Karpas-422 (cell line): ENCODE data around the gene ALG9. TPM values are rescaled to one million over a fixed set of nuclear protein-coding genes. Genes with fewer than 3 reads are reported as not detected.

ENCODE experiments used
- DNase-seq: peaks from one replicate; pipeline ENCODE4 v3.0.0-alpha.2; 2015
- H2AFZ ChIP-seq: fragments of 200-600 bp; sonication (generic); 2 replicates; pipeline ENCODE4 v1.6.1; 2014; ENCODE audit warnings: antibody characterized with exemption, low read length, mixed read lengths
- H3K27ac ChIP-seq: fragments of 200-600 bp; sonication (generic); 2 replicates; pipeline ENCODE4 v1.5.1; 2014; ENCODE audit warnings: mild to moderate bottlenecking, low read length, moderate library complexity
- H3K27me3 ChIP-seq: fragments of 200-600 bp; sonication (generic); 2 replicates; pipeline ENCODE4 v1.6.1; 2014; ENCODE audit warnings: low read length, mixed read lengths
- H3K36me3 ChIP-seq: fragments of 200-600 bp; sonication (generic); 2 replicates; pipeline ENCODE4 v1.6.1; 2014; ENCODE audit warnings: low read length, mixed read lengths; ENCODE audit not compliant: insufficient read depth
- H3K4me1 ChIP-seq: fragments of 200-600 bp; sonication (generic); 2 replicates; pipeline ENCODE4 v1.6.1; 2014; ENCODE audit warnings: mild to moderate bottlenecking, low read length, mixed read lengths
- H3K4me2 ChIP-seq: fragments of 200-600 bp; sonication (generic); 2 replicates; pipeline ENCODE4 v1.6.1; 2014; ENCODE audit warnings: low read length, low read depth, mild to moderate bottlenecking; ENCODE audit not compliant: poor library complexity, severe bottlenecking
- H3K4me3 ChIP-seq: fragments of 200-600 bp; sonication (generic); 2 replicates; pipeline ENCODE4 v1.5.1; 2014; ENCODE audit warnings: mild to moderate bottlenecking, antibody characterized with exemption, low read length, mixed read lengths
- H3K79me2 ChIP-seq: fragments of 200-600 bp; sonication (generic); 2 replicates; pipeline ENCODE4 v1.6.1; 2014; ENCODE audit warnings: mild to moderate bottlenecking, low read length, mixed read lengths
- H3K9ac ChIP-seq: fragments of 200-600 bp; sonication (generic); 2 replicates; pipeline ENCODE4 v1.6.0; 2014; ENCODE audit warnings: low read length
- H3K9me2 ChIP-seq: fragments of 200-600 bp; sonication (generic), shearing (Covaris generic); replicated peaks from 2 replicates; pipeline ENCODE4 v1.6.0; 2014; ENCODE audit warnings: mild to moderate bottlenecking, low read length, moderate library complexity; ENCODE audit not compliant: insufficient read depth
- H3K9me3 ChIP-seq: fragments of 300-700, 200-600 bp; sonication (generic); 2 replicates; pipeline ENCODE4 v1.6.1; 2014; ENCODE audit warnings: low read length, mixed read lengths
- H4K20me1 ChIP-seq: fragments of 200-600 bp; sonication (generic); 2 replicates; pipeline ENCODE4 v1.6.1; 2014; ENCODE audit warnings: mild to moderate bottlenecking, antibody characterized with exemption, low read length, low read depth; ENCODE audit not compliant: insufficient read depth
- total RNA-seq: library from RNA; depleted of rRNA; stranded (reverse); fragments of >200 nt; shearing (Covaris generic); gene quantifications from 2 replicates; pipeline ENCODE4 v1.2.3, GENCODE V29; 2014; ENCODE audit warnings: low replicate concordance

The ALG9 gene
- total RNA-seq, 1 experiment from 2014 or later: 14.2 TPM

DNA sequence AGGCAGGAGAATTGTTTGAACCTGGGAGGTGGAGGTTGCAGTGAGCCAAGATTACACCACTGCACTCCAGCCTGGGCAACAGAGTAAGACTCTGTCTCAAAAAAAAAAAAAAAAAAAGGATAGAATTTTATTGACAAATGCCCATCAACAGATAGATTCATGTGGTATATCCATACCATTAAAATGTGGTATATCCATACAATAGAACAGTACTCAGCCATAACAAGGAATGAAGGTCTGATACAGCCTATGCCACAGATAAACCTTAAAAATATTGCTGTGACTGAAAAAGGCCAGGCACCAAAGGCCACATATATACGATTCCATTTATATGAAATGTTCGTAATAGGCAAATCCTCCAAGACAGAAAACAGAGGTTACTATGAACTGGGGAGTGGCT, 59.9 kb downstream of the ALG9 start:
- Histone ChIP-seq H3K9me3 (no peaks in the 10 kb centered on the region), H3K36me3 (no peaks in the 10 kb centered on the region), H3K4me1 (no peaks in the 10 kb centered on the region), H3K27me3 (no peaks in the 10 kb centered on the region), H3K9ac (no peak overlapping the region), H3K4me2 (no peak overlapping the region), H2AFZ (no peak overlapping the region), H3K27ac (no peak overlapping the region), H3K4me3 (no peak overlapping the region), H3K79me2 (no peaks in the 10 kb centered on the region), H3K9me2 (no peaks in the 10 kb centered on the region), H4K20me1 (no peaks in the 10 kb centered on the region)
- no peak for DNase-seq

DNA sequence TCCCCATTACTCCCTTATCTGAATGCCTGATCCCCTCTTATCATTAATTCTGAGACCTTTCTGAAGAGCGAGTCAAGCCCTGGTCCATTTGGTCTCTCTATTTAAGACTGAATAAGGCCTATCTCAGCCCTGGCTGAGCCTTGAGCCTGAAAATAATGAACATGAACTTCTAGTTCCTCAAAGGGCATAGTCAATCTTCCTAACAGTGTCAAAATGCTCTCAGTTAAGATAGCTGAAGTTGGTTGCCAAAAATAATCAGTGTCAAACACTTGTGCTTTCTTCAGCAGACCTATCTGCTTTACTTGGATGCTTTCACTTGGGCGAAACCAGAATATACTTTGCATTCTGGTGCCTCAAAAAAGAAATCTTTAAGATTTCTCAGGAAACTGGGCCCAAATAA, 62.5 kb downstream of the ALG9 start:
- Histone ChIP-seq H2AFZ (no peak overlapping the region), H3K9ac (no peak overlapping the region), H3K36me3 (no peaks in the 10 kb centered on the region), H3K27me3 (no peaks in the 10 kb centered on the region), H3K9me3 (no peaks in the 10 kb centered on the region), H3K9me2 (no peaks in the 10 kb centered on the region), H4K20me1 (no peaks in the 10 kb centered on the region), H3K4me3 (no peak overlapping the region), H3K4me2 (no peak overlapping the region), H3K79me2 (no peaks in the 10 kb centered on the region), H3K27ac (no peak overlapping the region), H3K4me1 (no peaks in the 10 kb centered on the region)
- no peak for DNase-seq

- no peaks in the 10 kb centered on the region for H3K4me1 ChIP-seq
- H3K36me3 ChIP-seq: no peaks in the 10 kb centered on the region
- no peaks in the 10 kb centered on the region for H3K27me3 ChIP-seq
- H3K4me2 ChIP-seq: no peak overlapping the region
- H3K79me2 ChIP-seq: no peaks in the 10 kb centered on the region
- no peaks in the 10 kb centered on the region for H4K20me1 ChIP-seq
- H3K27ac ChIP-seq: no peak overlapping the region
- H2AFZ ChIP-seq: no peak overlapping the region
- no peak for DNase-seq
- H3K9ac ChIP-seq: no peak overlapping the region
- no peak overlapping the region for H3K4me3 ChIP-seq
- no peaks in the 10 kb centered on the region for H3K9me2 ChIP-seq
- H3K9me3 ChIP-seq: no peaks in the 10 kb centered on the region
Observed at GRCh38 chr11:111808063-111808588, 63.3 kb downstream of the ALG9 start.

- Histone ChIP-seq H3K27me3 (no peaks in the 10 kb centered on the region), H3K9me2 (no peaks in the 10 kb centered on the region), H3K79me2 (no peaks in the 10 kb centered on the region), H3K4me3 (no peak overlapping the region), H4K20me1 (no peaks in the 10 kb centered on the region), H3K9me3 (no peaks in the 10 kb centered on the region), H3K4me1 (no peaks in the 10 kb centered on the region), H2AFZ (no peak overlapping the region), H3K27ac (no peak overlapping the region), H3K4me2 (no peak overlapping the region), H3K36me3 (no peaks in the 10 kb centered on the region), H3K9ac (no peak overlapping the region)
- DNase-seq: no peak
Observed at GRCh38 chr11:111807076-111807475, 64.3 kb downstream of the ALG9 start.

GRCh38 chr11:111801135-111801534, 70.2 kb downstream of the ALG9 start:
- Histone ChIP-seq H3K79me2 (no peaks in the 10 kb centered on the region), H4K20me1 (no peaks in the 10 kb centered on the region), H2AFZ (no peak overlapping the region), H3K4me3 (no peak overlapping the region), H3K9me2 (no peaks in the 10 kb centered on the region), H3K9me3 (no peaks in the 10 kb centered on the region), H3K36me3 (no peaks in the 10 kb centered on the region), H3K4me2 (no peak overlapping the region), H3K4me1 (peaks cover 13% of the 10 kb centered on the region), H3K9ac (no peak overlapping the region), H3K27me3 (no peaks in the 10 kb centered on the region), H3K27ac (no peak overlapping the region)
- no peak for DNase-seq

DNA sequence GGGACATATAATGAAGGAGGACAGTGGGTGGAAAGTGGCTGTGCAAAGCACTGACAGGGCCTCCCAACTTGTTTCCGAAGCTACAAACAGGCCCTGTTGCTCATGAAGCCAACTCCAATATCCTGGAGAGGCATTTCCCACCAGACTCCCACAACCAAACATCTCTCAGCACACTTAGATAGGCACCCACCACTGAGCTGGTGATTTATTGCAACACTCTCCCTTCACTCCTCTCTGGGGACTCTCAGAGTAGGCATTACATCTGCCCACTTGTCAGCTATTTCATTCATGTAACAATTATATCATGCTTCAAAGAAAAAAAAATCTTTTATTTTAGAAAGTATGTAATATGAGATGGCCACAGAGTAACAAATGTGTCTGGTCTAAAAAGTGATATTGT, 73.1 kb downstream of the ALG9 start:
- Histone ChIP-seq H3K36me3 (no peaks in the 10 kb centered on the region), H3K9ac (no peak overlapping the region), H3K27me3 (no peaks in the 10 kb centered on the region), H3K27ac (no peak overlapping the region), H3K4me1 (peaks cover 13% of the 10 kb centered on the region), H3K9me3 (no peaks in the 10 kb centered on the region), H3K9me2 (no peaks in the 10 kb centered on the region), H2AFZ (no peak overlapping the region), H3K4me2 (no peak overlapping the region), H4K20me1 (no peaks in the 10 kb centered on the region), H3K4me3 (no peak overlapping the region), H3K79me2 (no peaks in the 10 kb centered on the region)
- DNase-seq: no peak

GRCh38 chr11:111797145-111797581, 74.2 kb downstream of the ALG9 start:
- Histone ChIP-seq H3K36me3 (no peaks in the 10 kb centered on the region), H3K9me3 (no peaks in the 10 kb centered on the region), H3K27me3 (no peaks in the 10 kb centered on the region), H3K27ac (no peak overlapping the region), H3K4me2 (no peak overlapping the region), H3K4me3 (no peak overlapping the region), H3K9me2 (no peaks in the 10 kb centered on the region), H4K20me1 (no peaks in the 10 kb centered on the region), H3K79me2 (no peaks in the 10 kb centered on the region), H2AFZ (no peak overlapping the region), H3K9ac (no peak overlapping the region), H3K4me1 (peaks cover 13% of the 10 kb centered on the region)
- peak; percentile 100 for DNase-seq

DNA sequence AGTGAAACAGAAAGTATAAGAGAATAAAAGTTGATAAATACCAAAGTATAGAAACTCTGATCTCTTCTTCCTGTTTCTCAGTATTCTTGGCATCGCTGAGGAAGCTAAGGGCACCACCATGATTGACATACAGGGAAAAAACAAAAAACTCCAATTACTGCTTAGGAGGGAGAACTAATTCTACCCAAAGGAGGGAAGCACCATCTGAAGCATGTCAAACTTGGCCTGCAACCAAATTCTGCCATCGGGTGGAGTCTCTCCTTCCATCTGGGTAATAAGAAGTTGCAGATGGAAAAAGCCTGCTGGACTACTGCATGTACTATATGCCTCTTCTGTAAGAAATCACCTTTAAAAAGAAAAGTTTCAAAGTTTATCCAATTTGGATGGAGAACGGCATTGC, 74.7 kb downstream of the ALG9 start:
- no peaks in the 10 kb centered on the region for H3K36me3 ChIP-seq

More for the DNA sequence above, 74.7 kb downstream of the ALG9 start:
- Histone ChIP-seq H3K4me2 (no peak overlapping the region), H3K4me1 (peaks cover 13% of the 10 kb centered on the region), H3K9ac (no peak overlapping the region), H3K27me3 (no peaks in the 10 kb centered on the region), H3K9me3 (no peaks in the 10 kb centered on the region), H3K27ac (no peak overlapping the region), H3K79me2 (no peaks in the 10 kb centered on the region), H3K4me3 (no peak overlapping the region), H2AFZ (no peak overlapping the region), H4K20me1 (no peaks in the 10 kb centered on the region), H3K9me2 (no peaks in the 10 kb centered on the region)
- no peak for DNase-seq
